Stimulated activated CD8-positive, alpha-beta memory T cell treated with anti-CD3 and anti-CD28 coated beads, Interleukin-15, amount 100 ng/mL, for 48 hours (primary cell): Measurements from ENCODE around the gene EP300.
"Not testable (repeated sequence)": the region's sequence is repeated elsewhere in the genome, so short reads cannot be mapped to it uniquely, and the experiment has no call there.

Experiments used
- DNase-seq, 2 donors: peaks; one replicate each; pipeline ENCODE4 v3.0.0-alpha.2; 2020; ENCODE audit warnings: low read depth in 2 of 2

The EP300 gene

GRCh38 chr22:41092023-41092817 is at the start of gene EP300:
Gene EP300 (plus strand): TSS chr22:41092592. CDS start chr22:41093005, 413 bp downstream.
- peak; percentile 65 to 70 for DNase-seq

GRCh38 chr22:41043722-41044121 is 48.7 kb upstream of the EP300 start:
- DNase-seq = no peak

GRCh38 chr22:41045575-41045974 is 46.8 kb upstream of the EP300 start:
- DNase-seq = not testable (repeated sequence)

GRCh38 chr22:41047801-41048211 is 44.6 kb upstream of the EP300 start:
- no peak for DNase-seq

GRCh38 chr22:41048345-41048744 is 44.0 kb upstream of the EP300 start:
- DNase-seq = not testable (repeated sequence)

GRCh38 chr22:41048791-41049717 is 43.3 kb upstream of the EP300 start:
- DNase-seq = no peak

- DNase-seq = not testable (repeated sequence)
Measured at GRCh38 chr22:41049795-41050194, 42.6 kb upstream of the EP300 start.

GRCh38 chr22:41050883-41051282 is 41.5 kb upstream of the EP300 start:
- no peak for DNase-seq

- DNase-seq = no peak
Measured at GRCh38 chr22:41052661-41053490, 39.5 kb upstream of the EP300 start.

GRCh38 chr22:41057076-41057475 is 35.3 kb upstream of the EP300 start:
- no peak for DNase-seq

GRCh38 chr22:41062146-41062545 is 30.2 kb upstream of the EP300 start:
- no peak for DNase-seq

- not testable (repeated sequence) for DNase-seq
Measured at GRCh38 chr22:41064326-41064725, 28.1 kb upstream of the EP300 start.

- not testable (repeated sequence) for DNase-seq
Measured at GRCh38 chr22:41066341-41066740, 26.1 kb upstream of the EP300 start.

- DNase-seq = not testable (repeated sequence)
Measured at GRCh38 chr22:41067968-41068367, 24.4 kb upstream of the EP300 start.

- no peak for DNase-seq
Measured at GRCh38 chr22:41070665-41071331, 21.6 kb upstream of the EP300 start.

- no peak for DNase-seq
Measured at GRCh38 chr22:41074061-41074460, 18.3 kb upstream of the EP300 start.

- no peak for DNase-seq
Measured at GRCh38 chr22:41074466-41074865, 17.9 kb upstream of the EP300 start.

GRCh38 chr22:41074941-41075710 is 17.3 kb upstream of the EP300 start:
- no peak for DNase-seq

GRCh38 chr22:41075946-41076345 is 16.4 kb upstream of the EP300 start:
- DNase-seq = no peak

GRCh38 chr22:41076857-41077256 is 15.5 kb upstream of the EP300 start:
- DNase-seq = no peak
